Cortex of kidney (tissue), 1 donor: ENCODE data around the gene APMAP.
"Not testable (repeated sequence)": the region's sequence is repeated elsewhere in the genome, so short reads cannot be mapped to it uniquely, and the experiment has no call there.

Experiments
- DNase-seq: peaks from one replicate; lab custom pipeline; 2025; lab: John Stamatoyannopoulos, UW

APMAP gene

GRCh38 chr20:24930724-24931688 lies 61.5 kb downstream of the APMAP start:
- DNase-seq = not testable (repeated sequence)

DNA sequence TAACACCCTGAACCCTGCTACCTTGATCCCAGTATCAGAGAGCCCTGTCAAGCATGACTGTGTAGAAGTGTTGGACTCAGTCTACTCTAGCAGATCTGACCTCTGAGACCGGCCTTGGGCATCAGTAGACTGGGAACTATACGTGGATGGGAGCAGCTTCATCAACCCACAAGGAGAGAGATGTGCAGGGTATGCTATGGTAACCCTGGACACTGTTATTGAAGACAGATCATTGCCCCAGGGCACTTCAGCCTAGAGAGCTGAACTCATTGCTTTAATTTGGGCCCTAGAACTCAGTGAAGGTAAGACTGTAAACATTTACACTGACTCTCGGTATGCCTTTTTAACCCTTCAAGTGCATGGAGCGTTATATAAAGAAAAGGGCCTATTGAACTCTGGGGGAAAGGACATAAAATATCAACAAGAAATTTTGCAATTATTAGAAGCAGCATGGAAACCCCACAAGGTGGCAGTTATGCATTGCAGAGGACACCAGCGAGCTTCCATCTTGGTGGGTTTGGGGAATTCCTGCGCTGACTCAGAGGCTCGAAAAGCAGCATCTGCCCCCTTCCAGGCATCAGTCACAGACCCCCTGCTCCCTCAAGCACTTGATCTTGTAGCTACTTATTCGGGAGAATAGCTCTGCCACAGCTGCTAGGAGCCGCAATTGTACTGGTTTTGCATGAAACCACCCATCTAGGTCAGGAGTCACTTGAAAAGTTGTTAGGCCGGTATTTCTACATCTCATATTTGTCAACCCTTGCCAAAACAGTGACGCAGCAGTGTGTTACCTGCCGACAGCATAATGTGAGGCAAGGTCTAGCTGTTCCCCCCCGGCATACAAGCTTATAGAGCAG lies 62.5 kb downstream of the APMAP start:
- not testable (repeated sequence) for DNase-seq

DNA sequence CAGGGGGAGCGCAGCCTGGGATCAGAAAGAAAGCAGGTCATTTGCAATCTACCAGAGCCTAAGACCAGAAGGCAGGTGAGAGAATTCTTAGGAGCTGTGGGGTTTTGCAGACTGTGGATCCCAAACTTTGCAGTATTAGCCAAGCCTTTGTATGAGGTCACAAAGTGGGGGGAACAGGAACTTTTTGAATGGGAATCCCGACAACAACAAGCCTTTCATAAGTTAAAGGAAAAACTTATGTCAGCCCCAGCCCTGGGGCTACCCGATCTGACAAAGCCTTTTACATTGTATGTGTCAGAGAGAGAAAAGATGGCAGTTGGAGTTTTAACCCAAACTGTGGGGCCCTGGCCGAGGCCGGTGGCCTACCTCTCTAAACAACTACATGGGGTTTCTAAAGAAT lies 63.3 kb downstream of the APMAP start:
- not testable (repeated sequence) for DNase-seq

GRCh38 chr20:24920706-24921105 lies 71.8 kb downstream of the APMAP start:
- not testable (repeated sequence) for DNase-seq

GRCh38 chr20:24919665-24920064 lies 72.9 kb downstream of the APMAP start:
- not testable (repeated sequence) for DNase-seq

GRCh38 chr20:24918579-24919566 lies 73.7 kb downstream of the APMAP start:
- no peak for DNase-seq

- no peak for DNase-seq
These were observed 74.6 kb downstream of the APMAP start for GRCh38 chr20:24917797-24918578.

DNA sequence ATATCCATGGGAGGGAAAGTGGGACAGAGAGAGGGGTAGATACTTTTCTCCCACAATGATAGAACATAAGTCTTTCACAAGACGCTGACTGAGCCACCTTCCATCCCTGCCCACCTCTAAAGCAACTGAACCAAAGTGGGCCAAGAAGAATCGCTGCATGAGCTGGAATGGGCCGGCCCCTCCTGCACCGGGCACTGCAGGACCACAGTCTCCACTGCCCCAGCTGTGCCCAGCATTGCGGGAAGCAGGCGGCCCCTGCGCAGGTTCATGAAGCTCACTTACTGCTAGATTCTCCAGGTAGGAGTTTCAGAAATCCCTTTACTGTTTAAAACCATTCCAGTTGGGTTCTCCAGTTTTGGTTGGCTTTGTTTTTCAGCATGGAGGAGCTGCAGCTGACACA lies 75.5 kb downstream of the APMAP start:
- DNase-seq = no peak

DNA sequence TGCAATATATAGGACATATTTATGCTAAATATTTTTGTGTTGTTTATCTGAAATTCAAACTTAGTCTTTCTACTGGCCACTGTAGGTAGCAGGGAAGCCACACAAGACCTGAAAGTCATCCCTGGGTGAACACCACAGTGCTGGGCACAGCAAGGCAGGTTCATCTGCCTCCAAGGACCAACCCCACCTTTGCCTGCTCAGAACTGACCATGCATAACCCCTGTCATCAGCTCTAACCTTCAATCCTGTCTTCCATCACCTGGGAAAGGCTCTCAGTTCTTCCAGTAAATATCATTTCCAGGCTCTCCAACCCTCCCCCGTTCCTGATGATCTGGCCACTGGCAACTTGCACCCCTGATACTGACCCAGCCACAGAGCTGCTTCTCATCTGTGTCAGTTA lies 76.1 kb downstream of the APMAP start:
- no peak for DNase-seq

GRCh38 chr20:24915892-24916291 lies 76.7 kb downstream of the APMAP start:
- DNase-seq = no peak

DNA sequence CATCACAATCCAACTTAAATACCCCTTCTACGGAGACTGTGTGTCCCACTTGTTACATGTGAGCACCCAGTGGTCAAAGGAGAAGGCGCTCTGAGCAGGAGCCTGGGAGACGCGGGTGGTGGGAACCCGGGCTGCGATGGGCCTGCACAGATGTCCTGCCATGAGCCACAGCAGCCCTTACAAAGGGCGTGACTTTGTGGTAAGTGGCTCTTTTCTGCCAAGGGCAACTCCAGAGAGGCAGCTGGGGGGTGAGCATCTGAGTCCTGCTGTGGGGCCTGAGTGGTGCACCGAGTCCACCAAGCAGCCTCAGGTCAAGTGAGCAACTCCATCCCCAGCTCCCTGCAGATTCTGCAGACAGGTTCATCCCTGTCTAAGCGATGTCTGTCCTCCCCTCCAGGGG lies 77.1 kb downstream of the APMAP start:
- no peak for DNase-seq

GRCh38 chr20:24914388-24915241 lies 77.9 kb downstream of the APMAP start:
- no peak for DNase-seq

- DNase-seq = no peak
These were observed 79.4 kb downstream of the APMAP start for GRCh38 chr20:24913076-24913628.
